GM13976 (cell line): ENCODE data around the gene IL9R.

ENCODE experiments used
- DNase-seq: peaks from one replicate; pipeline ENCODE4 v3.0.0; 2012; ENCODE audit warnings: low spot score
- CTCF ChIP-seq: IDR thresholded peaks from 2 replicates; pipeline ENCODE4 v1.5.1; 2012; ENCODE audit warnings: borderline replicate concordance, mild to moderate bottlenecking; ENCODE audit not compliant: insufficient read depth; ENCODE audit errors: extremely low read depth, missing control alignments, control extremely low read depth
- in situ Hi-C: fragments of 300-500 bp; cut with MboI; formaldehyde crosslinking; loops from one replicate; pipeline ENCODE4 v1.12.0; 2022; ENCODE audit warnings: low sequenced_read_pairs, mixed read lengths, inconsistent platforms; ENCODE audit not compliant: unreplicated experiment

The IL9R gene

GRCh38 chrX:155997436-155997835 is at the start of gene IL9R:
IL9R (plus strand) TSS chrX:155997696; CDS start chrX:155997760, 64 bp downstream.
- no peak for TF ChIP-seq CTCF
- peak; percentile 70 for DNase-seq
- in situ Hi-C loops: no loop called here

GRCh38 chrX:155949098-155949497 is 48.4 kb upstream of the IL9R start:
- TF ChIP-seq CTCF: no peak
- DNase-seq: no peak
- in situ Hi-C loops: no loop called here

GRCh38 chrX:155951237-155951789 is 46.2 kb upstream of the IL9R start:
- no peak for DNase-seq
- TF ChIP-seq CTCF: no peak
- in situ Hi-C loops: no loop called here

GRCh38 chrX:155953055-155953454 is 44.4 kb upstream of the IL9R start:
- in situ Hi-C loops: no loop called here
- DNase-seq: no peak
- TF ChIP-seq CTCF: no peak

- in situ Hi-C loops: no loop called here
- TF ChIP-seq CTCF: no peak
- no peak for DNase-seq
Observed at GRCh38 chrX:155954793-155955192, 42.7 kb upstream of the IL9R start.

- no peak for TF ChIP-seq CTCF
- in situ Hi-C loops: no loop called here
- DNase-seq: no peak
Observed at GRCh38 chrX:155956099-155956498, 41.4 kb upstream of the IL9R start.
